GM21576 (cell line): Measurements from ENCODE around the gene FAM120A.

ENCODE experiments used
- ATAC-seq: cut with Tn5 transposase; IDR thresholded peaks from one replicate; pipeline ENCODE4 v1.9.1; 2021; ENCODE audit warnings: mild to moderate bottlenecking, moderate library complexity; ENCODE audit not compliant: unreplicated experiment

FAM120A gene

GRCh38 chr9:93546356-93546755 is 94.9 kb downstream of the FAM120A start:
- no peak for ATAC-seq

DNA sequence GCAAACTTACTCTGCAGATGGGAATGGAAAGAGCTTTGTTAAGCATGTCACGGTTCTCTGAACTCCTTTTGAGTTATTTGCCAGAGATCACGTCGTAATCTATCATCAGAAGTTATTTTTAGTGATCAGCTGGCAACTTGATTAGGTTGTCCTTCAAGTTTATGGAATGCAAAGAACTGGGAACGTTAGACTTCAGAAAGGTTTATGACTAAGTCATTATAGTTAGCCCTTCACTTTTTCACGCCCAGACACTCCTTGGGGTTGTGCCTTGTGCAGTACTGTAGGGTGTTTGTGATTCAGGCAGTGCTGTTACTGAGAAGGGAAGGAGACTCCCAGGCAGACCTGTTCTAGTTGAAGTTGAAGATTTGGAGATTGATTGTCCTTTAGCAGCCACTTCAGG is 98.1 kb downstream of the FAM120A start:
- no peak for ATAC-seq

DNA sequence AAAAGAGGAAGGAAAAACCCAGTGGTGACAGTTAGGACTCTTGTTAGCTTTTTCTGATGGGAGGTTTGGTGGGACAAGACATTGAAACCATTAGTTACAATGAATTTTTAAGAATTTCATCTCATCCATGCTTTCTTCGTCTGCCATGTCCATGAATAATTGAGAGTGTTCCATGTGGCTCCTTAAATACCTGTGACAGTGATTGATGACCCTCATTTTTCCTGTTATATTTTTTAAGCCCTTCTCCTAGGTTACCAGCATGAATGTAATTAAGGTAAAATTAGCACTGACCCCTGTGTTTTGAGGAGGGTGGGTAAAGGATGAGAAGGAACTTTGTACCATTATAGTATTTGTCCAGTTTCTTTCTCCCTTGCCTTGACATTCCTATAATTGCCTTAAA is 101.4 kb downstream of the FAM120A start:
- no peak for ATAC-seq

- no peak for ATAC-seq
Observed at GRCh38 chr9:93555370-93555769, 103.9 kb downstream of the FAM120A start.

DNA sequence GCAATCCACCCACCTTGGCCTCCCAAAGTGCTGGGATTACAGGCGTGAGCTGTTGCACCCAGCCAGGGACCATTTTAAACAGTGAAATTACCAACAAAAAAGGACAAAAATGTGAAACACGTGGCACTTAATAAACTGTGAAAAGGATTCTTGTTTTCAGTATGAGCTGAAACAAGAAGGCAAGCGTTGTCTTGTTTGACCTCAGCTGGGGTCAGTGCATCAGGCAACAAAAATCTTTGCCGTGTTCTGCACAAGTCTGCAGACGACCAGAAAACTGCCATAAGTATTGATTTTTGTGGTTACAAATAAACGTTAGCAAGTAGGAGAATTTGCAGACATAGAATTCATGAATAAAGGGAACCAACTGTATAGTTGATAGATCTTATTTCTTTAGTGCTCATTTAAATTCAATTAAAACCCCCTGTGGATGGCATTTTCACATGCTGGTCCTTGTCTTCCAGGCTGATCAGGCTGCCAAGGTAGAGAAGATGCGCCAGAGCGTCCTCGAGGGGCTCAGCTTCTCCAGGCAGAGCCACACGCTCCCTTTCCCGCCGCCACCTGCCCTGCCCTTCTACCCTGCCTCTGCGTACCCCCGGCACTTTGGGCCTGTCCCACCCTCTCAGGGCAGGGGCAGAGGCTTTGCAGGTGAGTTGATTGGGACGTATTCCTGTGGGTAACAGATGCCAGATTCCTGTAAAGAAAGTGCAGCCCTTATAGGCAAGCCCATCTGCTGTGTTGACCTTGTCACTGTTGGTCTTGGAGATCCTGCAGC is 106.1 kb downstream of the FAM120A start:
- no peak for ATAC-seq

DNA sequence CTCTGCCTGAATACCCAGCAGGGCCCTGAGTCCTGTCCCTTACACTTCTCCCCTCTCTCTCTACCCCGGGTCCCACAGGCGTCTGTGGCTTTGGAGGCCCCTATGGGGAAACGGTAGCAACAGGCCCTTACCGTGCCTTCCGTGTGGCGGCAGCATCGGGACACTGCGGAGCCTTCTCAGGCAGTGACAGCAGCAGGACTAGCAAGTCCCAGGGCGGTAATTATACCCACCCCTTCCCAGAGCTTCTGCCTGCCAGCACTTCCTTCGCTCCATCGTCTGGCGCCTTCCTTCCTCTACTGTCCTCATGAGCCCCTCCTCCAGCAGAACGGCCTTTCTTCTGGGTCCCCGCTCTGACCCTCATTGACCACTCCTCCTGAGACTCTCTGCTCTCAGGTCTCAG is 107.0 kb downstream of the FAM120A start:
- ATAC-seq, result no peak

DNA sequence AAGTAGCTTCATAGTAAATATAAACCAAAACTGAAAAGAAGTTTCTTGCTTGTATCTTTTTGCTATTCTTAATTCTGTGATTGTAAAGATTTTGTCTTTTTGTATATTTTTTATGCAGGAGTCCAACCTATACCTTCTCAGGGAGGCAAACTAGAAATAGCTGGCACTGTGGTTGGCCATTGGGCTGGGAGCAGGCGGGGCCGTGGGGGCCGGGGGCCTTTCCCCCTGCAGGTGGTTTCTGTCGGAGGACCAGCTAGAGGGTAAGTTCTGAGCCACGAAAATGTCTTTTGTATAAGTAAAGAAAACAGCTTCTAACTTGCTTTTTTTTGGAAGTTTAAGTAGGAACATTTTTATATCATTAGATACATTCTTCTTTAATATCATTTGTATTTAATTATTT is 109.5 kb downstream of the FAM120A start:
- no peak for ATAC-seq

GRCh38 chr9:93562157-93562556 is 110.7 kb downstream of the FAM120A start:
- ATAC-seq, result no peak

GRCh38 chr9:93565089-93565488 is 113.6 kb downstream of the FAM120A start:
- ATAC-seq, result no peak

DNA sequence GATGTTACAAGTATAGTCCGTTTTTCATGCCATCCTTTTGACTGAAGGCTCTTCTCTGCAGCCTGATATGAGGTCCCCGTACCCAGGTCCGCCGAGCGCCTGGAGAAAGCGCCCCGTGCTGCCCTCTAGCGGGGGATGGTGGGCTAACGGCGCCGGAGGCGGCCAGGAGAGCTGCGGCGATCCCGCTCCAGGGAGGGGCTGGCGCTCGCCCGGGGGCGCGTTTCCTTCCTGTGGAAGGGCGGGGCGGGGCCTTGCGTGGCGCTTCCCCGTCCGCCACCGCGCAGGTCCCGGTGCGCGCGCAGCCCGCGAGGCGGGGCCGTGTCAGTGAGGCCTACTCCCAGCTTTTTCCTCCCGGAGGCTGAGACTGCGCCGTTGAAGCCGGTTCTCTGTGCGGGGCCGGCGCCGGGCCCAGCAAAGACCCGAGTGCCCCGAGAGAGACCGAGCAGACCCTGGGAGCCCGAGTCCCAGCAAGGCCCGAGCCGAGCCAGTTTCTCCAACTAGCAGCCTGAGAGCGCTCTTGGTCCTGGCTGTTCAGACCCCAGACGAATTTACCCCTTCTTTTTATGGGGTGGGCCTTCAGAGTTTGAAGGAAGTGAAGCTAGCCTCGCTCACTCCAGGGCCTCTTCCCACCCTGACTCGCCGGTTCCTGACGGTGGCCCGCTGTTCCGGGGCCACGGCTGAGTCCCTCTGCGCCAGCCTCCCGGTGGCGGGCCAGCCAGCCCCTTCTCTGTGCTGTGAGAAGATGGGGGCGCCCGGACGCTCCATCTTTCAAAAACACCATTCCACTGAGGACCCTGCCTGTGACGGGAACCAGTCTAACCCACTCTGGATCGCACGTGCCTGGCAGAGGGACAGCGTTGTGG is 115.2 kb downstream of the FAM120A start:
- peak; percentile 84 for ATAC-seq

DNA sequence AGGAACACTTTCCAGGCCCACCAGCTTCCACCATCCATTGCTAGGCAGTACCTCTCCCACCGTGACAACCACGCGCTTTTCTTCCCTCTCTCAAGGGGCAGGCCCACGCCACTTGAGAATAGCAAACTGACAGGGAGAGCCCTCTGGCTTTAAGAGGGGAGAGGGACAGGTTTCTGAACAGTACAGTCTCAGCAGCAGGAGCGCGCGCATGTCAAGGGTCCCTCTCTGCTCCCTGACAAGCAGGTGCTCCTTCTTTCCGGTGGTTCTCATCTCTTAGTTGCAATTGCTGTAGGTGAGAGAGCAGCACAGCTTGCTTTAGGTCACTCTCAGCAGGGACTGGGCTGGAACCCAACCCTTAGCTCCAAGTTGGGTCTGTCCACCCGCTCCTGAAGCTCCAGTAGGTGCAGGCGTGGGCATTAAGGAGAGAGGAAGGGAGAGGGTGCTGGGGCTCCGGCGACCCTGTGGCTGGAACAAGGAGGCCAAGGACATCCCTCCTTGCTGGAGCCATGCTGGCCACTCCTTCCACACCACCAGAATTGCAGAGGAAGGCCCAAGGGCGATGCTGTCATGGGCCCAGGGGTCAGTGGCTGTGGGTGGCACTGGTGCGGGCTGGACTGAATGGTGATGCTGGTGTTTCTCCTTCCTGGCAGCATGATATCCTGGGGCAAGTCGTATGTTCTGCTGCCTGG is 115.9 kb downstream of the FAM120A start:
- no peak for ATAC-seq

- ATAC-seq, result no peak
Observed at GRCh38 chr9:93568169-93568568, 116.7 kb downstream of the FAM120A start.

DNA sequence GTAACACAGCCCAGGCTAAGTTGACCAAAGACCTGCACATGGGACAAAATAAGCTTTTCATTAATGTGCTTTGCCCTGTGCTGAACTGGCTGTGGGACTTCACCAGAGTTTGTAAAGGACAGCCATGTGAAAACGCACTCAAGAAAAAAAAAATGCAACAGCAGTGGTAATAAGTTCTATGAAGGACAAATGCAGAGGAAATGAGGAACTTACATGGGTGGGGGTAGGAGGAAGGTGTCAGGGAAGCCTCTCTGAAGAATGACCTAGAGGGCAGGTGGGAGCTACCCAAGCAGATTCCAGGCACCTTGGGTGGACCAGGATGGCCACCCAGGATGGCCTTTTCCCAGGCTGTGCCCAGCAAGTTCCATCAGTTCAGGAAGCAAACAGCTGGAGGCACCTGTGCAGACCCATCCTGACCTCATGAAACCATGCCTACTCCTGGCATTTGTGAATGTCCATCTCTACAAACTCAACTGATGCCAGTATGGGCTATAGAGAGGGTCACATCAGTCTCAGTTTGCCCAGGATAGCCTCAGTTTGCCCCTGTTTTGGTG is 118.2 kb downstream of the FAM120A start:
- no peak for ATAC-seq

GRCh38 chr9:93572221-93572620 is 120.7 kb downstream of the FAM120A start:
- ATAC-seq, result no peak

GRCh38 chr9:93572636-93573515 is 121.4 kb downstream of the FAM120A start:
- ATAC-seq, result no peak

- ATAC-seq, result no peak
Observed at GRCh38 chr9:93573516-93573828, 122.0 kb downstream of the FAM120A start.

DNA sequence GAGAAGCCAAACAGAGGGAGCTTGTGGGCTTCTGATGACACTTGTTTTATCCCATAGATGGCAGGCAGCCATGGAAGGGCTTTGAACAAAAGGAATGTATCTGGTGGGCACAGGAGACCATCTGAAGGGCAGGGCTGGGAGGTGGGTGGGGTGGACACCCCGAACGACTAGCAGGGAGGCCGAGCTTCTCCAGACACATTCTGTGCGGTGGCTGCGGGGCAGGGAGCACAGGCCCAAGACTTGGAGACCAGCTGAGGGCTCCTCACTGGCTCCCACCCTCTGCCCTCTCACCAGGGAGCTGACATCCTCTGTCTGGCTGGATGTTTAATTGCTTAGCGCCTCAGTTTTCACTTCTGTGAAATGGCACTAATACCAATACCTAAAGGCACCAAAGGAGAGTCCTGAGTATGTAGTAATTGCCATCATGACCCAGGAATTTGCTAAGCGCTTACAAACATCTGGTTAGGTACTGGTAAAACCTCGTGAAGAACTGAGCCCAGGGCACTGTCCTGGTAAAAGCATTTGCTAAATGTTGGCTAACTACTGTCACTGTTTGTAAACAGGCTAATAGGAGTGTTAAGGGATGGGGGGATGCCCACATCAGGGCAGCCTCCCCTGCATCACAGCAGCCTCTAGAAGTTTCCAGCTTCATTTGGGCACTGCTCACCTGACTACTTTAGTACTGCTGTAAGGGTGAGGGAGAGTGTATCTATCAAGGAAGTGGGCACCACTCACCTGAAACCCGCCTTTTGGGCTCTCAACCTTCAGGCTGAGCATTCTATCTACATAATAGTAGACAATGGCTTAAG is 122.8 kb downstream of the FAM120A start:
- ATAC-seq, result no peak

GRCh38 chr9:93574900-93575795 is 123.7 kb downstream of the FAM120A start:
- ATAC-seq, result no peak
